ENCODE results near the gene WDR19.
"Not testable (repeated sequence)": the region's sequence is repeated elsewhere in the genome, so short reads cannot be mapped to it uniquely, and the experiment has no call there.

WDR19 gene

DNA sequence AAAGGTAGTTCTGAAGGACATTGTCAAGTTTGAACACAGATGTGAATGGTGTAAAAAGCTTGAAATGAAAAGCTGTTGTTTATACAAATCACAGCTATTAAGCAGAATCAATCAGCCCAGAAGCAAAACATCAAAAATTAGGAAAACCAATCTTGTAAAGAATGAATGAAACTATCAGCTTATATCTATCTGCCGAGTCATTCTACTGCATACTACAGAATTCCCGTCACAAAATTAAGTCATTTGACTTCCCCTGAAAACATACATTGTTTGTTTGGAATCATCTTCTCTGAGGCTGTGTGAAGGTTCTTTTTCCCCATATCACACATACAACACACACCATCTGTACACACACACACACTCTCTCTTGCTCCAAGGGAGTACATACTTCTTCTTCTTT, 103.5 kb downstream of the WDR19 start:
- H3K9ac ChIP-seq = no peak overlapping the region
- H3K4me2 ChIP-seq = no peak overlapping the region
- no peak overlapping the region for H3K4me3 ChIP-seq (IDR thresholded peaks at IDR 0.05; ENCODE audit: insufficient read depth, low read depth, low read length)
- H3K27ac ChIP-seq = no peak overlapping the region
- H3K36me3 ChIP-seq (ENCODE audit: insufficient read depth) = no peaks in the 10 kb centered on the region
- TF ChIP-seq, protein P1, sequence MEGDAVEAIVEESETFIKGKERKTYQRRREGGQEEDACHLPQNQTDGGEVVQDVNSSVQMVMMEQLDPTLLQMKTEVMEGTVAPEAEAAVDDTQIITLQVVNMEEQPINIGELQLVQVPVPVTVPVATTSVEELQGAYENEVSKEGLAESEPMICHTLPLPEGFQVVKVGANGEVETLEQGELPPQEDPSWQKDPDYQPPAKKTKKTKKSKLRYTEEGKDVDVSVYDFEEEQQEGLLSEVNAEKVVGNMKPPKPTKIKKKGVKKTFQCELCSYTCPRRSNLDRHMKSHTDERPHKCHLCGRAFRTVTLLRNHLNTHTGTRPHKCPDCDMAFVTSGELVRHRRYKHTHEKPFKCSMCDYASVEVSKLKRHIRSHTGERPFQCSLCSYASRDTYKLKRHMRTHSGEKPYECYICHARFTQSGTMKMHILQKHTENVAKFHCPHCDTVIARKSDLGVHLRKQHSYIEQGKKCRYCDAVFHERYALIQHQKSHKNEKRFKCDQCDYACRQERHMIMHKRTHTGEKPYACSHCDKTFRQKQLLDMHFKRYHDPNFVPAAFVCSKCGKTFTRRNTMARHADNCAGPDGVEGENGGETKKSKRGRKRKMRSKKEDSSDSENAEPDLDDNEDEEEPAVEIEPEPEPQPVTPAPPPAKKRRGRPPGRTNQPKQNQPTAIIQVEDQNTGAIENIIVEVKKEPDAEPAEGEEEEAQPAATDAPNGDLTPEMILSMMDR (conservative IDR thresholded peaks at IDR 0.05; ENCODE audit: low read depth, low read length) = no peak
- H4K20me1 ChIP-seq (ENCODE audit: insufficient read depth) = no peaks in the 10 kb centered on the region
- H3K4me1 ChIP-seq (ENCODE audit: low read depth, poor library complexity, severe bottlenecking) = no peaks in the 10 kb centered on the region
- no peak overlapping the region for H2AFZ ChIP-seq (ENCODE audit: low read depth)
- H3K79me2 ChIP-seq (ENCODE audit: insufficient read depth, low read depth) = no peaks in the 10 kb centered on the region
- H3K27me3 ChIP-seq (ENCODE audit: insufficient read depth, low read depth) = no peaks in the 10 kb centered on the region

DNA sequence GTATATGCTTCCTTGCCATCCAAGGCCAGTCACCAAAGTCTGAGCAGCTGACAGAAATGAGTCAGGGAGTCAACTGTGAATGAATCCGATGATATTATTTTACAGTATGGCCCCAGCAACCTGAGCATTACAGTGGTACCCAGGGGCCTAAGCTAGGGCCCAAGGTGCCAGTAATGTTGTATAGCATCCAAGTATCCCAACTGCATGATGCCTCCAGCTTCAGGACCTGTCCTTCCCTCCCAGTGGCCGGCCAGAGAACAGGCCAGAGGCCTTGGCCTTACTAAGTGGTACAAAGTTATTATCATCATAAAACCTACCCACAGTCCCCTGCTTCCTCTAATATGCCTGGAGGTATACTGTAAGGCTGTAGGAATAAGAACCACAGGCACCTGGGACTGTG, 103.9 kb downstream of the WDR19 start:
- Histone ChIP-seq H3K4me1 (ENCODE audit: low read depth, poor library complexity, severe bottlenecking) (no peaks in the 10 kb centered on the region), H2AFZ (ENCODE audit: low read depth) (no peak overlapping the region), H3K79me2 (ENCODE audit: insufficient read depth, low read depth) (no peaks in the 10 kb centered on the region), H3K27me3 (ENCODE audit: insufficient read depth, low read depth) (no peaks in the 10 kb centered on the region), H3K9ac (no peak overlapping the region), H3K36me3 (ENCODE audit: insufficient read depth) (no peaks in the 10 kb centered on the region), H4K20me1 (ENCODE audit: insufficient read depth) (no peaks in the 10 kb centered on the region), H3K4me2 (no peak overlapping the region), H3K4me3 (IDR thresholded peaks at IDR 0.05; ENCODE audit: insufficient read depth, low read depth, low read length) (no peak overlapping the region), H3K27ac (no peak overlapping the region)
- TF ChIP-seq, protein P1 (conservative IDR thresholded peaks at IDR 0.05; ENCODE audit: low read depth, low read length) = no peak

DNA sequence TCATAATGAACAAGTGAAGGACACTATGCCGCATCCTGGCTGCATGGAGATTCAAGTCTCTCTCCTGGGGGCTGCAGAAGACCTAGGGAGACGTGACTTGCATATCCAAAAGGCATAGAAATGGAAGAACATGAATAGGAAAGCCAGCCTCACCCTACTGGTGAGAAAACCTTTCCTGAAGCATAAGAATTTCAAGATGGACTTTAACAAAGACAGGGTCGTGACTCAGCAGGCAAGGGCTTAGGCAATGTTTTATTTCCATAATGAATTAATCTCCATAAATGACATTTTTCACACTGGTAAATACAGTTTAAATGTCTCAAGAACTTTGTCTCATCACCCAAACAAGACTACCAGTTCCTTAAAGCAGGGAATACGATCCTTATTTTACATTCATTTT, 104.9 kb downstream of the WDR19 start:
- no peaks in the 10 kb centered on the region for H3K79me2 ChIP-seq (ENCODE audit: insufficient read depth, low read depth)
- H3K27ac ChIP-seq = no peak overlapping the region
- no peak overlapping the region for H3K4me3 ChIP-seq (IDR thresholded peaks at IDR 0.05; ENCODE audit: insufficient read depth, low read depth, low read length)
- no peaks in the 10 kb centered on the region for H3K27me3 ChIP-seq (ENCODE audit: insufficient read depth, low read depth)
- H2AFZ ChIP-seq (ENCODE audit: low read depth) = no peak overlapping the region
- no peaks in the 10 kb centered on the region for H3K36me3 ChIP-seq (ENCODE audit: insufficient read depth)
- H3K4me2 ChIP-seq = no peak overlapping the region
- H3K9ac ChIP-seq = no peak overlapping the region
- no peaks in the 10 kb centered on the region for H4K20me1 ChIP-seq (ENCODE audit: insufficient read depth)
- no peaks in the 10 kb centered on the region for H3K4me1 ChIP-seq (ENCODE audit: low read depth, poor library complexity, severe bottlenecking)
- TF ChIP-seq, protein P1 (conservative IDR thresholded peaks at IDR 0.05; ENCODE audit: low read depth, low read length) = no peak

DNA sequence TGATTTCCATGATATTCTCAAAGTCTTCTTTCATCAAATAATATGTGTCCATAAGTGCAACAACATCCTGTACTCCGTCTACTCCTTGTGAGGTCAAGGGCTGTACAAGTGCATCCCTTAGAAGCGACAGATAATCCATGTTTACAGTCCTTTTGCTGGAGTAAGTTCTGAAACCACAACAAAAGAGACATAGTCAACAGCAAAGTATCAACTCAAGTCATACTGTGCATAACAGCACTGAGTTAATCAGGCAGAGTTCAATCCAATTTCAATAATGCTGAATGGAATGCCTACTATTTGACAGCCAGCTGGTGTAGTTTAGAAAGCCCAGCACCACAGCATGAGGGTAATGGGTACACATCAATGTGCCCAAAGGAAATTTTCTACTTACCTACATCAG, 109.4 kb downstream of the WDR19 start:
- Histone ChIP-seq H3K4me2 (no peak overlapping the region), H3K9ac (no peak overlapping the region), H3K4me1 (ENCODE audit: low read depth, poor library complexity, severe bottlenecking) (no peaks in the 10 kb centered on the region), H3K27me3 (ENCODE audit: insufficient read depth, low read depth) (no peaks in the 10 kb centered on the region), H4K20me1 (ENCODE audit: insufficient read depth) (no peaks in the 10 kb centered on the region), H3K36me3 (ENCODE audit: insufficient read depth) (no peaks in the 10 kb centered on the region), H3K79me2 (ENCODE audit: insufficient read depth, low read depth) (no peaks in the 10 kb centered on the region), H3K4me3 (IDR thresholded peaks at IDR 0.05; ENCODE audit: insufficient read depth, low read depth, low read length) (no peak overlapping the region), H2AFZ (ENCODE audit: low read depth) (no peak overlapping the region), H3K27ac (no peak overlapping the region)
- TF ChIP-seq, protein P1 (conservative IDR thresholded peaks at IDR 0.05; ENCODE audit: low read depth, low read length) = no peak

DNA sequence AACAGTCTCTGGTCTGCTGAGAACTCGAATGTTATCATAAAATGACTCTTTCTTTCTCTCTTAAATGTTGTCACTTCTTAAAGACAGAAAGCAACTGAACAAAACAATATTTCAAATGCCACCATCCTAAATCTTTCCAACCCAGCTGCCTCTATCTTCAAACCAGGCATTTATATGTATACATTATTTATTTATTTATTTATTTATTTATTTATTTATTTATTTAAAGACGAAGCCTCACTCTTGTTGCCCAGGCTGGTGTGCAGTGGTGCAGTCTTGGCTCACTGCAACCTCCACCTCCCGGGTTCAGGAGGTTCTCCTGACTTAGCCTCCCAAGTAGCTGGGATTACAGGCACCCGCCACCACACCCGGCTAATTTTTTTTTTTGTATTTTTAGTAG, 110.1 kb downstream of the WDR19 start:
- not testable (repeated sequence) for H3K27ac ChIP-seq; H3K79me2 ChIP-seq (ENCODE audit: insufficient read depth, low read depth); H3K4me1 ChIP-seq (ENCODE audit: low read depth, poor library complexity, severe bottlenecking); H3K4me2 ChIP-seq; H4K20me1 ChIP-seq (ENCODE audit: insufficient read depth); H3K27me3 ChIP-seq (ENCODE audit: insufficient read depth, low read depth); H3K36me3 ChIP-seq (ENCODE audit: insufficient read depth); H3K4me3 ChIP-seq (IDR thresholded peaks at IDR 0.05; ENCODE audit: insufficient read depth, low read depth, low read length); H2AFZ ChIP-seq (ENCODE audit: low read depth); H3K9ac ChIP-seq

Measured in KMS-11 (cell line).